IMR-90 (cell line): ENCODE measurements around the gene BRI3BP. TPM values are rescaled to one million over a fixed set of nuclear protein-coding genes. Genes with fewer than 3 reads are reported as not detected.

Source experiments
- ATAC-seq: fragments of 200-7000 bp; cut with Tn5 transposase; 2 replicates; pipeline ENCODE4 v1.9.1; 2020; ENCODE audit warnings: low read depth, mild to moderate bottlenecking, moderate library complexity
- BruUV-seq: library from RNA; stranded (reverse); fragments of 400-500 nt; replicated peaks from 2 replicates; lab custom pipeline; 2021; lab: Mats Ljungman, UMichigan
- CTCF ChIA-PET: fragments of 300-600 bp; formaldehyde crosslinking; extraction: SDS; loops from one replicate; lab custom pipeline; 2021; ENCODE audit warnings: antibody characterized with exemption; lab: Yijun Ruan, JAX
- POLR2A ChIA-PET: fragments of 300-600 bp; sonication (Branson Sonifier 250); formaldehyde crosslinking; loops from one replicate; lab custom pipeline; 2022; ENCODE audit warnings: antibody characterized with exemption; ENCODE audit not compliant: unreplicated experiment; lab: Charles Lee
- DNase-seq: peaks from one replicate; pipeline ENCODE4 v3.0.0; 2013
- H2AFZ ChIP-seq: replicated peaks from 2 replicates; pipeline ENCODE3; 2013; ENCODE audit warnings: low read length, mild to moderate bottlenecking; ENCODE audit not compliant: poor library complexity
- H2AK5ac ChIP-seq: 2 replicates; pipeline ENCODE4 v1.6.1; 2013; ENCODE audit warnings: low read depth, low read length, inconsistent platforms
- H2AK9ac ChIP-seq: replicated peaks from 2 replicates; pipeline ENCODE3; 2013; ENCODE audit warnings: mild to moderate bottlenecking, low read depth, low read length, moderate library complexity; ENCODE audit not compliant: poor library complexity
- H2BK120ac ChIP-seq: 2 replicates; pipeline ENCODE4 v1.6.1; 2013; ENCODE audit warnings: low read depth, low read length, inconsistent platforms
- H2BK15ac ChIP-seq: 3 replicates; pipeline ENCODE4 v1.6.1; 2013; ENCODE audit warnings: low read depth, low read length, inconsistent platforms
- H2BK20ac ChIP-seq: 2 replicates; pipeline ENCODE4 v1.6.1; 2013; ENCODE audit warnings: low read depth, mild to moderate bottlenecking, inconsistent platforms, low read length, moderate library complexity
- H2BK5ac ChIP-seq: 2 replicates; pipeline ENCODE4 v1.6.1; 2013; ENCODE audit warnings: mild to moderate bottlenecking, low read depth, low read length, inconsistent platforms; ENCODE audit not compliant: poor library complexity, severe bottlenecking
- H3K14ac ChIP-seq: replicated peaks from 2 replicates; pipeline ENCODE4 v1.6.1; 2013; ENCODE audit warnings: low read depth, low read length, inconsistent platforms
- H3K18ac ChIP-seq: 2 replicates; pipeline ENCODE4 v1.6.1; 2013; ENCODE audit warnings: low read depth, low read length, control low read depth
- H3K23ac ChIP-seq: 2 replicates; pipeline ENCODE4 v1.6.1; 2013; ENCODE audit warnings: low read depth, low read length, inconsistent platforms
- H3K27ac ChIP-seq: 2 replicates; pipeline ENCODE4 v1.5.1; 2013; ENCODE audit warnings: mild to moderate bottlenecking, control low read depth, low read length; ENCODE audit not compliant: insufficient read depth
- H3K27me3 ChIP-seq: 2 replicates; pipeline ENCODE4 v1.6.1; 2013; ENCODE audit warnings: low read length; ENCODE audit not compliant: control insufficient read depth, insufficient read depth
- H3K36me3 ChIP-seq: 2 replicates; pipeline ENCODE4 v1.6.1; 2013; ENCODE audit warnings: low read length, mixed read lengths; ENCODE audit not compliant: control insufficient read depth, insufficient read depth
- H3K4ac ChIP-seq: 2 replicates; pipeline ENCODE4 v1.6.1; 2013; ENCODE audit warnings: low read depth, low read length, inconsistent platforms
- H3K4me1 ChIP-seq: 2 replicates; pipeline ENCODE4 v1.6.1; 2013; ENCODE audit warnings: low read length, mixed read lengths; ENCODE audit not compliant: control insufficient read depth, insufficient read depth
- H3K4me2 ChIP-seq: 2 replicates; pipeline ENCODE4 v1.6.1; 2013; ENCODE audit warnings: low read depth, mild to moderate bottlenecking, control low read depth, low read length, moderate library complexity
- H3K4me3 ChIP-seq: 2 replicates; pipeline ENCODE4 v1.5.1; 2013; ENCODE audit warnings: low read depth, mild to moderate bottlenecking, control low read depth, low read length, moderate library complexity; ENCODE audit not compliant: insufficient read depth
- H3K56ac ChIP-seq: 2 replicates; pipeline ENCODE4 v1.6.1; 2013; ENCODE audit warnings: low read length, inconsistent platforms; ENCODE audit not compliant: insufficient read depth; ENCODE audit errors: extremely low read depth
- H3K79me1 ChIP-seq, 2 experiments: 2 replicates each; pipeline ENCODE4 v1.6.1; 2013; ENCODE audit warnings: low read length in 2 of 2, inconsistent platforms in 1 of 2, low read depth in 1 of 2
- H3K9ac ChIP-seq: 2 replicates; pipeline ENCODE4 v1.6.1; 2013; ENCODE audit warnings: low read depth, low read length, control low read depth
- H3K9me1 ChIP-seq: 2 replicates; pipeline ENCODE4 v1.6.1; 2013; ENCODE audit warnings: low read length, inconsistent platforms; ENCODE audit not compliant: insufficient read depth
- H3K9me3 ChIP-seq: 2 replicates; pipeline ENCODE4 v1.6.1; 2013; ENCODE audit warnings: low read length; ENCODE audit not compliant: control insufficient read depth, insufficient read depth
- H4K20me1 ChIP-seq: 2 replicates; pipeline ENCODE4 v1.6.1; 2013; ENCODE audit warnings: low read length, inconsistent platforms; ENCODE audit not compliant: insufficient read depth
- H4K5ac ChIP-seq: 2 replicates; pipeline ENCODE4 v1.6.1; 2013; ENCODE audit warnings: mild to moderate bottlenecking, low read depth, low read length, control low read depth
- H4K8ac ChIP-seq, 2 experiments: 2 replicates each; pipeline ENCODE4 v1.6.1; 2013; ENCODE audit warnings: low read depth in 2 of 2, low read length in 2 of 2, control low read depth in 1 of 2, inconsistent platforms in 1 of 2
- H4K91ac ChIP-seq: 2 replicates; pipeline ENCODE4 v1.6.1; 2013; ENCODE audit warnings: low read depth, low read length, inconsistent platforms; ENCODE audit not compliant: insufficient read depth
- CEBPB ChIP-seq: IDR thresholded peaks from 2 replicates; pipeline ENCODE4 v1.6.1; 2012; ENCODE audit warnings: low read depth, low read length, improper control_type of control experiment
- CHD1 ChIP-seq: IDR thresholded peaks from 2 replicates; pipeline ENCODE4 v1.6.1; 2012; ENCODE audit warnings: low read depth, low read length, improper control_type of control experiment
- CTCF ChIP-seq: conservative IDR thresholded peaks from 2 replicates; pipeline ENCODE4 v1.5.1; 2012; ENCODE audit warnings: mild to moderate bottlenecking, low read depth, low read length, improper control_type of control experiment
- MAFK ChIP-seq: IDR thresholded peaks from 2 replicates; pipeline ENCODE4 v1.6.1; 2012; ENCODE audit warnings: low read depth, low read length, improper control_type of control experiment
- MAZ ChIP-seq: IDR thresholded peaks from 2 replicates; pipeline ENCODE4 v1.6.1; 2012; ENCODE audit warnings: low read depth, mild to moderate bottlenecking, low read length, improper control_type of control experiment, moderate library complexity, borderline replicate concordance
- MXI1 ChIP-seq: IDR thresholded peaks from 2 replicates; pipeline ENCODE4 v1.6.1; 2012; ENCODE audit warnings: low read depth, mild to moderate bottlenecking, low read length, moderate library complexity, borderline replicate concordance
- POLR2A ChIP-seq: IDR thresholded peaks from 2 replicates; pipeline ENCODE4 v1.6.1; 2012; ENCODE audit warnings: mild to moderate bottlenecking, low read depth, low read length
- RFX5 ChIP-seq: IDR thresholded peaks from 2 replicates; pipeline ENCODE4 v1.8.0; 2012; ENCODE audit warnings: low read depth, mild to moderate bottlenecking, low read length, moderate library complexity
- USF2 ChIP-seq: fragments of 150-350 bp; IDR thresholded peaks from 2 replicates; pipeline ENCODE4 v1.6.1; 2017; ENCODE audit warnings: mild to moderate bottlenecking, antibody characterized with exemption, low read length, low read depth
- WGBS, 2 experiments: methylation state at CpG; one replicate each; pipeline versions ENCODE4 v1.1.5 to v1.1.7; 2013; ENCODE audit warnings: missing lambda C conversion rate in 2 of 2; ENCODE audit not compliant: insufficient read length in 1 of 2; ENCODE audit errors: extremely low coverage in 2 of 2; 5-methylcytosine and 5-hydroxymethylcytosine counted together
- dilution Hi-C: fragments of 300-500 bp; cut with HindIII; formaldehyde crosslinking; loops from one replicate; pipeline ENCODE4 v1.14.3; 2018; ENCODE audit warnings: low sequenced_read_pairs; ENCODE audit not compliant: unreplicated experiment
- in situ Hi-C: fragments of 300-500 bp; cut with MboI; formaldehyde crosslinking; loops from 3 replicates; pipeline ENCODE4 v1.14.3; 2019; ENCODE audit warnings: low sequenced_read_pairs, inconsistent platforms, mixed read lengths
- intact Hi-C: fragments of 100-400 bp; cut with micrococcal nuclease; formaldehyde crosslinking; loops from 2 replicates; pipeline ENCODE4 v1.10.0; 2022
- polyA plus RNA-seq, 3 experiments: library from polyadenylated mRNA; depleted of rRNA; stranded (reverse); fragments of >200 nt; gene quantifications; 2 replicates each; pipeline ENCODE4 v1.2.3, GENCODE V29; 2012; ENCODE audit warnings: low replicate concordance in 1 of 3
- total RNA-seq: library from RNA; depleted of rRNA; stranded (reverse); fragments of >200 nt; gene quantifications from 2 replicates; pipeline ENCODE4 v1.2.3, GENCODE V29; 2012

BRI3BP gene
- total and polyA plus RNA-seq, 2 of the 4 experiments (the other 2 are of a cell fraction): 2.5 to 2.8 TPM

- H2AK9ac ChIP-seq: no peak overlapping the region
- no peaks in the 10 kb centered on the region for H3K79me1 ChIP-seq
- H4K8ac ChIP-seq: no peak overlapping the region
- in situ Hi-C loops: no loop called here
- no peak overlapping the region for H3K4me2 ChIP-seq
- H3K9me1 ChIP-seq: no peaks in the 10 kb centered on the region
- no peak overlapping the region for H2AK5ac ChIP-seq
- H2BK20ac ChIP-seq: no peak overlapping the region
- H4K5ac ChIP-seq: no peak overlapping the region
- no peaks in the 10 kb centered on the region for H3K4me1 ChIP-seq
- no TSS peak for BruUV-seq
- no peaks in the 10 kb centered on the region for H3K36me3 ChIP-seq
- CTCF ChIA-PET: no interaction called here
- H2AFZ ChIP-seq: no peak overlapping the region
- H3K14ac ChIP-seq: no peak overlapping the region
- no peaks in the 10 kb centered on the region for H3K9me3 ChIP-seq
- H4K91ac ChIP-seq: no peak overlapping the region
- H4K20me1 ChIP-seq: no peaks in the 10 kb centered on the region
- H3K56ac ChIP-seq: no peak overlapping the region
- POLR2A ChIA-PET: no interaction called here
- no peak overlapping the region for H2BK15ac ChIP-seq
- H3K9ac ChIP-seq: no peak overlapping the region
- no peak overlapping the region for H3K4ac ChIP-seq
- H3K27me3 ChIP-seq: peaks cover 2% of the 10 kb centered on the region; the same call in 1 of the 2 replicates
- TF ChIP-seq CTCF: no peak
- no peak for TF ChIP-seq MAZ
- TF ChIP-seq RFX5: no peak
- no peak for TF ChIP-seq POLR2A
- TF ChIP-seq CHD1: no peak
- TF ChIP-seq USF2: no peak
- no peak for TF ChIP-seq CEBPB
- TF ChIP-seq MAFK: no peak
- TF ChIP-seq MXI1: no peak
- H2BK5ac ChIP-seq: no peak overlapping the region
- no peak overlapping the region for H3K27ac ChIP-seq
- no peak overlapping the region for H3K23ac ChIP-seq
- no peak overlapping the region for H2BK120ac ChIP-seq
- no peak overlapping the region for H3K4me3 ChIP-seq
- H3K18ac ChIP-seq: no peak overlapping the region
- ATAC-seq (no peak), DNase-seq (no peak)
- dilution Hi-C loops: no loop called here
- intact Hi-C loops: no loop called here
- WGBS, 2 experiments: 86% methylated on average over 3 of the region's 14 CpGs; no CpG with 5 or more reads in 1 of the 2 experiments
These were observed 62.9 kb downstream of the BRI3BP start for GRCh38 chr12:125056306-125056705.
